Testis (tissue), 3 donors: Measurements from ENCODE around the gene SOST. TPM values are rescaled to one million over a fixed set of nuclear protein-coding genes. Genes with fewer than 3 reads are reported as not detected.
"Not testable (repeated sequence)": the region's sequence is repeated elsewhere in the genome, so short reads cannot be mapped to it uniquely, and the experiment has no call there.

Experiments
- DNase-seq: peaks from one replicate; pipeline ENCODE4 v3.0.0-alpha.2; 2019
- H3K27ac ChIP-seq, 2 donors: fragments of 200-600 bp; sonication (generic); one replicate each; pipeline ENCODE4 v1.5.1; 2019
- H3K27me3 ChIP-seq: fragments of 200-600 bp; sonication (generic); one replicate; pipeline ENCODE4 v1.5.1; 2019
- H3K36me3 ChIP-seq: fragments of 200-600 bp; sonication (generic); one replicate; pipeline ENCODE4 v1.5.1; 2017; ENCODE audit warnings: low read depth; ENCODE audit errors: missing control alignments
- H3K4me1 ChIP-seq: fragments of 200-600 bp; sonication (generic); one replicate; pipeline ENCODE4 v1.5.1; 2019
- H3K4me3 ChIP-seq, 2 donors: fragments of 200-600 bp; sonication (generic); one replicate each; pipeline ENCODE4 v1.5.1; 2017 to 2019
- H3K9me3 ChIP-seq: fragments of 200-600 bp; sonication (generic); one replicate; pipeline ENCODE4 v1.5.1; 2017
- POLR2A ChIP-seq: fragments of 450-650 bp; IDR thresholded peaks from one replicate; pipeline ENCODE4 v1.6.1; 2017; ENCODE audit warnings: antibody characterized with exemption, mild to moderate bottlenecking, moderate library complexity
- WGBS, 2 donors: methylation state at CpG; one replicate each; pipeline ENCODE4 v1.1.5; 2018; 5-methylcytosine and 5-hydroxymethylcytosine counted together
- intact Hi-C: fragments of 100-400 bp; cut with DNase I; formaldehyde crosslinking; loops from one replicate; pipeline ENCODE4 v1.15.1; 2023; ENCODE audit warnings: low total_unique reads
- polyA plus RNA-seq: library from polyadenylated mRNA; stranded (reverse); fragments of 350-450 nt; fragmentation: Illumina TruSeq; extraction: RNeasy Lipid Tissue Mini Kit (QIAGEN cat#74804); gene quantifications from one replicate; pipeline ENCODE4 v1.2.3, GENCODE V29; 2014; ENCODE audit warnings: low read depth, low replicate concordance; ENCODE audit not compliant: insufficient read depth
- total RNA-seq, 2 donors: library from RNA; depleted of rRNA; stranded (reverse); fragments of >200 nt; gene quantifications; one replicate each; pipeline ENCODE4 v1.2.3, GENCODE V29; 2016
- TF ChIP-seq, protein P1 (sequence below), 3 experiments: fragments of 450-650 bp in 2 of 3; fragments of 200-600 bp in 1 of 3; sonication (generic) in 1 of 3; IDR thresholded peaks; one replicate each; pipeline ENCODE4 v1.5.1; 2016 to 2019; ENCODE audit warnings: antibody characterized with exemption in 3 of 3, mild to moderate bottlenecking in 2 of 3, moderate library complexity in 1 of 3

SOST gene
- total and polyA plus RNA-seq, 3 donors from 2014 or later = 0.24 TPM; not detected in 2

GRCh38 chr17:43800736-43801135 lies 42.1 kb upstream of the SOST start:
- intact Hi-C loops = no loop called here
- no peaks in the 10 kb centered on the region for H3K4me1 ChIP-seq

GRCh38 chr17:43799047-43799446 lies 40.5 kb upstream of the SOST start:
- intact Hi-C loops = no loop called here
- no peak for DNase-seq
- Histone ChIP-seq H3K27ac (no peak overlapping the region), H3K4me1 (no peaks in the 10 kb centered on the region), H3K36me3 (no peaks in the 10 kb centered on the region), H3K9me3 (no peaks in the 10 kb centered on the region), H3K27me3 (no peaks in the 10 kb centered on the region), H3K4me3 (no peak overlapping the region)
- TF ChIP-seq POLR2A = no peak
- TF ChIP-seq, protein P1, sequence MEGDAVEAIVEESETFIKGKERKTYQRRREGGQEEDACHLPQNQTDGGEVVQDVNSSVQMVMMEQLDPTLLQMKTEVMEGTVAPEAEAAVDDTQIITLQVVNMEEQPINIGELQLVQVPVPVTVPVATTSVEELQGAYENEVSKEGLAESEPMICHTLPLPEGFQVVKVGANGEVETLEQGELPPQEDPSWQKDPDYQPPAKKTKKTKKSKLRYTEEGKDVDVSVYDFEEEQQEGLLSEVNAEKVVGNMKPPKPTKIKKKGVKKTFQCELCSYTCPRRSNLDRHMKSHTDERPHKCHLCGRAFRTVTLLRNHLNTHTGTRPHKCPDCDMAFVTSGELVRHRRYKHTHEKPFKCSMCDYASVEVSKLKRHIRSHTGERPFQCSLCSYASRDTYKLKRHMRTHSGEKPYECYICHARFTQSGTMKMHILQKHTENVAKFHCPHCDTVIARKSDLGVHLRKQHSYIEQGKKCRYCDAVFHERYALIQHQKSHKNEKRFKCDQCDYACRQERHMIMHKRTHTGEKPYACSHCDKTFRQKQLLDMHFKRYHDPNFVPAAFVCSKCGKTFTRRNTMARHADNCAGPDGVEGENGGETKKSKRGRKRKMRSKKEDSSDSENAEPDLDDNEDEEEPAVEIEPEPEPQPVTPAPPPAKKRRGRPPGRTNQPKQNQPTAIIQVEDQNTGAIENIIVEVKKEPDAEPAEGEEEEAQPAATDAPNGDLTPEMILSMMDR (IDR thresholded peaks at IDR 0.05) = no peak
- WGBS, 2 donors = 88 to 93% methylated on average over 2 of the region's 2 CpGs

More at GRCh38 chr17:43800736-43801135, 42.1 kb upstream of the SOST start:
- H3K4me3 ChIP-seq = no peak overlapping the region
- no peaks in the 10 kb centered on the region for H3K27me3 ChIP-seq
- TF ChIP-seq, protein P1 (IDR thresholded peaks at IDR 0.05) = no peak
- TF ChIP-seq POLR2A = no peak
- H3K36me3 ChIP-seq = no peaks in the 10 kb centered on the region
- WGBS, 2 donors = 90 to 95% methylated on average over 3 of the region's 3 CpGs
- no peaks in the 10 kb centered on the region for H3K9me3 ChIP-seq
- no peak overlapping the region for H3K27ac ChIP-seq
- no peak for DNase-seq

DNA sequence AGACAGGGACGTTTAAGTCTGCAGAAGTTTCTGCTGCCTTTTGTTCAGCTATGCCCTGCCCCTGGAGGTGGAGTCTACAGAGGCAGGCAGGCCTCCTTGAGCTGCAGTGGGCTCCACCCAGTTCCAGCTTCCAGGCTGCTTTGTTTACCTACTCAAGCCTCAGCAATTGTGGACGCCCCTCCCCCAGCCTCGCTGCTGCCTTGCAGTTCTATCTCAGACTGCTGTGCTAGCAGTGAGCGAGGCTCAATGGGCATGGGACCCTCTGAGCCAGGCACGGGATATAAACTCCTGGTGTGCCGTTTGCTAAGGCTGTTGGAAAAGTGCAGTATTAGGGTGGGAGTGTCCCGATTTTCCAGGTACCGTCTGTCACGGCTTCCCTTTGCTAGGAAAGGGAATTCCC lies 39.4 kb upstream of the SOST start:
- intact Hi-C loops = not testable (repeated sequence)

GRCh38 chr17:43792668-43793067 lies 34.1 kb upstream of the SOST start:
- intact Hi-C loops, H3K27ac ChIP-seq, H3K36me3 ChIP-seq, H3K4me1 ChIP-seq, H3K27me3 ChIP-seq, H3K4me3 ChIP-seq, H3K9me3 ChIP-seq, DNase-seq: not testable (repeated sequence)
- 90% methylated on average over 4 of the region's 4 CpGs for WGBS, 2 donors

More for the DNA sequence above, 39.4 kb upstream of the SOST start:
- not testable (repeated sequence) for H3K4me3 ChIP-seq, H3K4me1 ChIP-seq, DNase-seq, H3K27me3 ChIP-seq, H3K27ac ChIP-seq, H3K9me3 ChIP-seq, H3K36me3 ChIP-seq
- WGBS, 2 donors = 86% methylated on average over 9 of the region's 9 CpGs

DNA sequence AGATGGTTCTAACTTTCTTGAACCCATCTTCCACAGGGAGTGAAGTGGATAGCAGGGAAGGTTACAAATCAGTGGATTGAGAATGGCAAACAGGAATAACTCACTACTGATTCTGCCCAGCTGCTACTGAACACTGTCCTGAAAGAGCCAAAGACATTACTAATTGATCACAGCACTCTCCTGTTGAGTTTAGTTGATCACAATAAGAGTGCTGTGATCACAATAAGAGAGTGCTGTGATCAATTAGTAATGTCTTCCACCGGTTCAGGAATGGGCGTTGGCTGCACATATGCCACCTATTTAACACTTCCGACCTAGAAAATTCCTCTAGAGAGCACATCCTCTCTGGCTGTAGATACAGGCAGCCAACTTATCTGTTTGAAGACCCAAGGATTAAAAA lies 33.0 kb upstream of the SOST start:
- Histone ChIP-seq H3K4me1 (no peaks in the 10 kb centered on the region), H3K9me3 (no peaks in the 10 kb centered on the region), H3K4me3 (no peak overlapping the region), H3K27ac (no peak overlapping the region), H3K27me3 (no peaks in the 10 kb centered on the region), H3K36me3 (no peaks in the 10 kb centered on the region)
- WGBS, 2 donors = 6 to 12% methylated on average over 3 of the region's 3 CpGs
- intact Hi-C loops = no loop called here
- TF ChIP-seq, protein P1 (IDR thresholded peaks at IDR 0.05) = no peak
- no peak for TF ChIP-seq POLR2A
- DNase-seq = peak; percentile 67

- H3K27me3 ChIP-seq = no peaks in the 10 kb centered on the region
- intact Hi-C loops = no loop called here
- 89 to 91% methylated on average over 8 to 14 of the region's 14 CpGs for WGBS, 2 donors
- no peaks in the 10 kb centered on the region for H3K36me3 ChIP-seq
- H3K27ac ChIP-seq = no peak overlapping the region
- DNase-seq = no peak
- no peak overlapping the region for H3K4me3 ChIP-seq
- H3K4me1 ChIP-seq = no peaks in the 10 kb centered on the region
- TF ChIP-seq, protein P1 (IDR thresholded peaks at IDR 0.05) = no peak
- TF ChIP-seq POLR2A = no peak
- no peaks in the 10 kb centered on the region for H3K9me3 ChIP-seq
Measured at GRCh38 chr17:43790311-43790940, 31.8 kb upstream of the SOST start.
